GM19397 (cell line): ENCODE data around the gene FUBP3.

Experiments
- ATAC-seq: cut with Tn5 transposase; IDR thresholded peaks from one replicate; pipeline ENCODE4 v1.9.1; 2021; ENCODE audit warnings: mild to moderate bottlenecking, moderate library complexity; ENCODE audit not compliant: unreplicated experiment

FUBP3 gene

GRCh38 chr9:130661451-130662098 is 82.2 kb downstream of the FUBP3 start:
- ATAC-seq: no peak

GRCh38 chr9:130662099-130662969 is 83.0 kb downstream of the FUBP3 start:
- no peak for ATAC-seq

- ATAC-seq: no peak
Observed at GRCh38 chr9:130662970-130663257, 83.5 kb downstream of the FUBP3 start.

- ATAC-seq: no peak
Observed at GRCh38 chr9:130663258-130663976, 84.0 kb downstream of the FUBP3 start.

- no peak for ATAC-seq
Observed at GRCh38 chr9:130663977-130664250, 84.5 kb downstream of the FUBP3 start.

- ATAC-seq: no peak
Observed at GRCh38 chr9:130664251-130665028, 85.1 kb downstream of the FUBP3 start, which contains the start of gene PRDM12. TSS of gene PRDM12 (plus strand) at chr9:130664594. CDS start at chr9:130664654, 60 bp downstream.

GRCh38 chr9:130665029-130665430 is 85.7 kb downstream of the FUBP3 start:
- no peak for ATAC-seq

- no peak for ATAC-seq
Observed at GRCh38 chr9:130665431-130666392, 86.3 kb downstream of the FUBP3 start.

GRCh38 chr9:130666393-130667119 is 87.2 kb downstream of the FUBP3 start:
- ATAC-seq: no peak

- ATAC-seq: no peak
Observed at GRCh38 chr9:130667120-130667435, 87.7 kb downstream of the FUBP3 start.

GRCh38 chr9:130668196-130668595 is 88.8 kb downstream of the FUBP3 start:
- ATAC-seq: no peak

GRCh38 chr9:130668659-130669058 is 89.3 kb downstream of the FUBP3 start:
- ATAC-seq: no peak

- ATAC-seq: no peak
Observed at GRCh38 chr9:130669965-130670364, 90.6 kb downstream of the FUBP3 start.

GRCh38 chr9:130670644-130671043 is 91.3 kb downstream of the FUBP3 start:
- ATAC-seq: no peak

GRCh38 chr9:130672466-130672865 is 93.1 kb downstream of the FUBP3 start:
- ATAC-seq: no peak

- no peak for ATAC-seq
Observed at GRCh38 chr9:130672933-130673615, 93.7 kb downstream of the FUBP3 start.

GRCh38 chr9:130675396-130675795 is 96.0 kb downstream of the FUBP3 start:
- ATAC-seq: no peak

- no peak for ATAC-seq
Observed at GRCh38 chr9:130677252-130677651, 97.9 kb downstream of the FUBP3 start.
